Naive thymus-derived CD4-positive, alpha-beta T cell (primary cell): Measurements from ENCODE around the gene OR5L1. TPM values are rescaled to one million over a fixed set of nuclear protein-coding genes. Genes with fewer than 3 reads are reported as not detected.

ENCODE experiments used
- polyA plus RNA-seq, 2 donors: library from polyadenylated mRNA; unstranded; fragments of 300-500 nt; fragmentation: Illumina TruSeq; gene quantifications; one replicate each; pipeline ENCODE4 v1.2.3, GENCODE V29; 2021
- total RNA-seq, 6 experiments: library from RNA in 5 of 6; stranded (reverse) in 5 of 6; gene quantifications; 1 replicate in 5 of 6; 2 replicates in 1 of 6; pipeline ENCODE4 v1.2.3 and lab custom pipeline; 2021 to 2026

Gene OR5L1
- total and polyA plus RNA-seq, 7 experiments from 2014 or later = not detected

Other genes starting within 250 kb of the OR5L1 start
- not detected for gene OR4C16, start 239.2 kb upstream of the OR5L1 start, total RNA-seq
- gene OR4C16, start 239.2 kb upstream of the OR5L1 start, polyA plus RNA-seq = not detected
- not detected for gene OR4C11, start 203.7 kb upstream of the OR5L1 start, total RNA-seq
- not detected for gene OR4C11, start 203.7 kb upstream of the OR5L1 start, polyA plus RNA-seq
- not detected for gene OR4P4, start 176.3 kb upstream of the OR5L1 start, total RNA-seq
- gene OR4P4, start 176.3 kb upstream of the OR5L1 start, polyA plus RNA-seq = not detected
- not detected for gene OR4S2, start 163.0 kb upstream of the OR5L1 start, total RNA-seq
- gene OR4S2, start 163.0 kb upstream of the OR5L1 start, polyA plus RNA-seq = not detected
- not detected for gene OR4C6, start 149.2 kb upstream of the OR5L1 start, total RNA-seq
- gene OR4C6, start 149.2 kb upstream of the OR5L1 start, polyA plus RNA-seq = not detected
- not detected for gene OR5D13, start 37.9 kb upstream of the OR5L1 start, total RNA-seq
- gene OR5D13, start 37.9 kb upstream of the OR5L1 start, polyA plus RNA-seq = not detected
- gene OR5D14, start 15.8 kb upstream of the OR5L1 start, total RNA-seq = not detected
- gene OR5D14, start 15.8 kb upstream of the OR5L1 start, polyA plus RNA-seq = not detected
- not detected for gene OR5D18, start 8.3 kb downstream of the OR5L1 start, total RNA-seq
- not detected for gene OR5D18, start 8.3 kb downstream of the OR5L1 start, polyA plus RNA-seq
- gene OR5L2, start 15.9 kb downstream of the OR5L1 start, total RNA-seq = not detected
- not detected for gene OR5L2, start 15.9 kb downstream of the OR5L1 start, polyA plus RNA-seq
- not detected for gene OR5D16, start 27.4 kb downstream of the OR5L1 start, total RNA-seq
- not detected for gene OR5D16, start 27.4 kb downstream of the OR5L1 start, polyA plus RNA-seq
- under 1 TPM in 2 of 5 experiments, not detected in 3; 0.29 to 0.32 TPM for gene TRIM51, start 71.9 kb downstream of the OR5L1 start, total RNA-seq
- gene TRIM51, start 71.9 kb downstream of the OR5L1 start, polyA plus RNA-seq = not detected
- not detected for gene OR5W2, start 103.2 kb downstream of the OR5L1 start, total RNA-seq
- gene OR5W2, start 103.2 kb downstream of the OR5L1 start, polyA plus RNA-seq = not detected
- not detected for gene OR5I1, start 125.0 kb downstream of the OR5L1 start, total RNA-seq
- gene OR5I1, start 125.0 kb downstream of the OR5L1 start, polyA plus RNA-seq = not detected
- gene OR10AG1, start 158.6 kb downstream of the OR5L1 start, total RNA-seq = not detected
- gene OR10AG1, start 158.6 kb downstream of the OR5L1 start, polyA plus RNA-seq = not detected
- gene OR5F1, start 183.3 kb downstream of the OR5L1 start, total RNA-seq = not detected
- gene OR5F1, start 183.3 kb downstream of the OR5L1 start, polyA plus RNA-seq = not detected
- not detected for gene OR5AS1, start 216.3 kb downstream of the OR5L1 start, total RNA-seq
- not detected for gene OR5AS1, start 216.3 kb downstream of the OR5L1 start, polyA plus RNA-seq